Measurements from ENCODE around the gene EIPR1.

EIPR1 gene

DNA sequence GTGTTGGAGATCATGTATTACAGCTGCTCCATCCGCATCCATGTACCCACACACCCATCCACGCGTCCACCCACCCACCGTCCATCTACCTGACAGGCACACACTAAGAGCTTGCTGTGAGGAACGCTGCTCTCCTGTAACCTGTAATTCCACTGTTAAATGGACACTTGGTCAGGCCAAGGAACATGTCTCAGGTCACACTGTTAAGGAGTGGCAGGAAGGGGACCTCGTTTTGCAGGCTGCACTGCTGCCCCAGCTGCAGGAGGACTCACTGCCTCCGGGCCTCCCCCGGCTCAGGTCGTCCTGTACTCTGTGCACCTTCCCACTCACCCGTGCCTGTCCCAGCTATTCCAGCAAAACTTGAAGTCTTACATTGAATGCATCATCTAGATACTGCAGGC, 170.5 kb downstream of the EIPR1 start:
- POLR2A ChIA-PET, result no interaction called here
- CTCF ChIA-PET, result interaction anchor here (6.4 kb wide), 1 partner anchor 9 kb away, joined by 28 read pairs; no protein-coding TSS in a partner anchor
- peak; percentile 7 for DNase-seq (ENCODE audit: extremely low spot score)
- TF ChIP-seq, protein P1, sequence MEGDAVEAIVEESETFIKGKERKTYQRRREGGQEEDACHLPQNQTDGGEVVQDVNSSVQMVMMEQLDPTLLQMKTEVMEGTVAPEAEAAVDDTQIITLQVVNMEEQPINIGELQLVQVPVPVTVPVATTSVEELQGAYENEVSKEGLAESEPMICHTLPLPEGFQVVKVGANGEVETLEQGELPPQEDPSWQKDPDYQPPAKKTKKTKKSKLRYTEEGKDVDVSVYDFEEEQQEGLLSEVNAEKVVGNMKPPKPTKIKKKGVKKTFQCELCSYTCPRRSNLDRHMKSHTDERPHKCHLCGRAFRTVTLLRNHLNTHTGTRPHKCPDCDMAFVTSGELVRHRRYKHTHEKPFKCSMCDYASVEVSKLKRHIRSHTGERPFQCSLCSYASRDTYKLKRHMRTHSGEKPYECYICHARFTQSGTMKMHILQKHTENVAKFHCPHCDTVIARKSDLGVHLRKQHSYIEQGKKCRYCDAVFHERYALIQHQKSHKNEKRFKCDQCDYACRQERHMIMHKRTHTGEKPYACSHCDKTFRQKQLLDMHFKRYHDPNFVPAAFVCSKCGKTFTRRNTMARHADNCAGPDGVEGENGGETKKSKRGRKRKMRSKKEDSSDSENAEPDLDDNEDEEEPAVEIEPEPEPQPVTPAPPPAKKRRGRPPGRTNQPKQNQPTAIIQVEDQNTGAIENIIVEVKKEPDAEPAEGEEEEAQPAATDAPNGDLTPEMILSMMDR (IDR thresholded peaks at IDR 0.05; ENCODE audit: control extremely low read depth, extremely low read depth, low read depth, missing control alignments), result no peak

DNA sequence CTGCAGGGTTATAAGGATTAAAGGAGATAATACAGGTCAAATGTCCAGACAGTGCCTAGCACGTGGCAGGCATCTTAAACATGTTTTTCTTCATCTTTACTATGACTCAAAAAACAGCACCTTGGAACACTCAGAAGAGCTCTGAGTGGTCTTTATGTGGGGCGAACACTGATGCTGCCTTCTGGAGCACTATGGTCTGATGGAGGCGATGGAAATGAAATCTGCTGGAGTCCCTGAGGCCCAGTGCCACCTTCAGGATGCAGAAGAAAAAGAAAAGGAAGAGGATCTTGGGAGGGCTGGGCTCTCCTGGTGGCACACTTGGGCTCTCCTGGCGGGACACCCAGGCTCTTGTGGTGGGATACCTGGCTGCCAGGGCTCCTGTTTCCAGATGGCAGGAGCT, 171.8 kb downstream of the EIPR1 start:
- CTCF ChIA-PET, result interaction anchor here (1.4 to 6.4 kb wide), 2 partner anchors 10 to 62 kb away, joined by 3 to 28 read pairs; no protein-coding TSS in a partner anchor
- POLR2A ChIA-PET, result no interaction called here
- TF ChIP-seq, protein P1 (IDR thresholded peaks at IDR 0.05; ENCODE audit: control extremely low read depth, extremely low read depth, low read depth, missing control alignments), result no peak
- DNase-seq (ENCODE audit: extremely low spot score), result no peak

DNA sequence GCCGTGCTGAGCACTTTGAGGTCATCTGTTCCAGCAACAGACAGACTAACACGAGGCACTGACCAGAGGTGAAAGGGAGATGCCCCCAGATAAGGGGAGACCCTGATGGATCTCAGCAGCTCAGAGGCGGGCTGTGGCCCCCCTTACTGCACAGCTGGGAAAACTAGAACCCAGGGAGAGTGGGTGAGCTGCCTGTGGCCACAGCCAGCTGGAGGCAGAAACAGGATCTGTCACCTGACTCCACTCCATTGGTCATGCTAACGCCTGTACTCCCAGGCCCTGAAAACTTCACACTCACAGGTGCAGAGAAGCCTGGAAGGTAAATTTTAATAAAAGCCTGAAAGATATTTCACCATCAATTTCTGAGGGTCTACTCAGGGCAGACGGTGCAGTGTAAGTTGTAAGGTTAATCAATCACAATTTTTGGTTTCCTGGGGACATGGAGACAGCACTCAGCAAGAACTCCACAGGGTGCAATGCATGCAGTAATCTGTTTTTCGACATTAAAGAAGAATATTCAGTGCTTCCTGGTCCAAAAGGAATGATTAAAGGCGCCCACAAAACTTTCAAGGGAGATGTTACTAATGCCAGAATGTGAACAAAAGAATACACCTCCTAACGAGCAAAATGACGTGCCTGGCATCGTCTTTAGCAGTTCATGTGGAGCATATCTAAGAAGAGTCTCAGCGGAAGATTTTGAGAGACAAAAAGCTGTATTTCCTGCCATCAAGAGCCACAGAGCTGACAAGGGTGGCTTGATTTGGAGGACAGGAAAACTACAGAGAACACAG, 173.4 kb downstream of the EIPR1 start:
- ChIA-PET CTCF (interaction anchor here (1.7 to 6.4 kb wide), 2 partner anchors 9 to 12 kb away, joined by 5 to 28 read pairs; no protein-coding TSS in a partner anchor), POLR2A (no interaction called here)
- no peak for DNase-seq (ENCODE audit: extremely low spot score)
- TF ChIP-seq, protein P1 (IDR thresholded peaks at IDR 0.05; ENCODE audit: control extremely low read depth, extremely low read depth, low read depth, missing control alignments), result no peak

DNA sequence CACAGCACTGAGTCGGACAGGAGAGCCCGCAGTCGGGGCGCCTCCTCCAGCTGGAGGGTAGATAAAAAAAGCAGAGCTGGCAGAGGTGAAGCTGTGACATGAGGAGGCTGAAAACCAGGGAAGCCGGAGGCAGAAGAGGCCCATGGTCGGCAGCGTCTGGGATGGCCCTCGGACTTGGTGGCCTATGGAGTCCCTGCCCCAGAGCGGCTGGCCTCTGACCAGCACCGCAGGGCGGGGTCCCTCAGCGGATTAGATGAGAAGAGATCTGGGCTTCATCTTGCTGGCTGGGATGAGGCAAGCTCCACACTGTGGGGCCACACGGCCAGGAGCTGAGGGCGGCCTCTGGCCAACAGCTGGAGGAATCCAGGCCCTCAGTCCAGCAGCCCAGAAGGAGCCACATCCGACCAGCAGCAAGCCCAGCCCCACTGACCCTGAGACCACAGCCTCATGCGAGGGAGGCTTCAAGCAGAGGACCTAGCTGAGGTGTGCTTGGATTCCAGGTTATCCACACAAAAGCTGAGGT, 174.1 kb downstream of the EIPR1 start:
- POLR2A ChIA-PET, result no interaction called here
- TF ChIP-seq, protein P1 (IDR thresholded peaks at IDR 0.05; ENCODE audit: control extremely low read depth, extremely low read depth, low read depth, missing control alignments), result no peak
- DNase-seq (ENCODE audit: extremely low spot score), result no peak
- CTCF ChIA-PET, result interaction anchor here (1.7 to 6.4 kb wide), 2 partner anchors 10 to 13 kb away, joined by 5 to 28 read pairs; no protein-coding TSS in a partner anchor

DNA sequence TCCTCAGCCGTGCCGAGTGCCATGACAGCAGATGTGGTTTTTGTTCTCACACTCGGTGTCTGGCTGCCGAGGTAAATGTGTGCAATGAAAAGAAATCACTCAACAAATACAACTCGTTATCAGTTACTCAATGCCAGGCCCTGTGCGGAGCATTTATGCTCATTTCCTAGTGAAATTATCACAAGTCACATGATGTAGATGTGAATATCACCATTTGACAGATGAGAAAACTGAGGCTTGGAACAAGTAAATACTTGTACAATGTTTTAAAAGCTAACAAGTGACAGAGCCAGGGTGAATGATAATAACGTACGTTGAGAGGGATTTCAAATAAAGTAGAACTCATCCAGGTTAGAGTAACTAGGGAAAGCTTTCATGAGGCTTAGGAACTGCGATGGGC, 174.7 kb downstream of the EIPR1 start:
- no peak for DNase-seq (ENCODE audit: extremely low spot score)
- ChIA-PET CTCF (interaction anchor here (1.7 to 6.4 kb wide), 3 partner anchors 10 to 21 kb away, joined by 5 to 28 read pairs (median 6); no protein-coding TSS in a partner anchor), POLR2A (no interaction called here)
- TF ChIP-seq, protein P1 (IDR thresholded peaks at IDR 0.05; ENCODE audit: control extremely low read depth, extremely low read depth, low read depth, missing control alignments), result no peak

DNA sequence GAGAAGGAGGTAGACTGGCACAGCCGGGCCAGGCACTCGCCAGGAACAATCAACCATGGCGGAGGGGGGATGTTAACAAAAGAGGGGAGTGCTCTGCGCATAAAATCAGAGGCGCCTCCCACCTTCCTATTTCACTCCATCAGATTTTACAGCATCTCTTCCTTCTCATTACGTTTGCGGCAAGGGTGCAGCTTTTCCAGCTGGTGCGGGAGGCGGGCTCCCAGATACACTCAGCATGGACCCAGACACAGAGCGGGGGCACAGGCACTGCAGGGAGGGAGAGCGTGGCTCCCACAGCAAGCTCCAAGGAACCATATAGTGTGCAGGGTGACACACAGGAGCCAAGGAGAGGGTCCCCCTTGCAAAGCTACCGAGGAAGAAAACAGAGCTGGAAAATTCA, 176.3 kb downstream of the EIPR1 start:
- DNase-seq (ENCODE audit: extremely low spot score), result no peak
- TF ChIP-seq, protein P1 (IDR thresholded peaks at IDR 0.05; ENCODE audit: control extremely low read depth, extremely low read depth, low read depth, missing control alignments), result no peak
- ChIA-PET CTCF (interaction anchor here (1.8 kb wide), 1 partner anchor 23 kb away, joined by 6 read pairs; no protein-coding TSS in a partner anchor), POLR2A (no interaction called here)
